Parathyroid adenoma (tissue), 2 donors: ENCODE data around the gene PDE10A.

Source experiments
- H2AFZ ChIP-seq: fragments of 300-600 bp; sonication (generic); one replicate; pipeline ENCODE4 v1.7.0; 2017; ENCODE audit warnings: antibody characterized with exemption, mild to moderate bottlenecking
- H3K27ac ChIP-seq: fragments of 300-600 bp; sonication (generic); one replicate; pipeline ENCODE4 v1.7.0; 2017
- H3K27me3 ChIP-seq: fragments of 300-600 bp; sonication (generic); one replicate; pipeline ENCODE4 v1.7.0; 2017; ENCODE audit warnings: low read length; ENCODE audit not compliant: control insufficient read depth, insufficient read depth
- H3K36me3 ChIP-seq: fragments of 300-600 bp; sonication (generic); one replicate; pipeline ENCODE4 v1.7.0; 2017; ENCODE audit warnings: low read length; ENCODE audit not compliant: control insufficient read depth, insufficient read depth
- H3K4me1 ChIP-seq: fragments of 300-600 bp; sonication (generic); one replicate; pipeline ENCODE4 v1.7.0; 2017; ENCODE audit warnings: control low read depth
- H3K4me2 ChIP-seq: fragments of 300-600 bp; sonication (generic); one replicate; pipeline ENCODE4 v1.7.0; 2017; ENCODE audit warnings: low read length
- H3K4me3 ChIP-seq: fragments of 300-600 bp; sonication (generic); one replicate; pipeline ENCODE4 v1.7.0; 2017; ENCODE audit warnings: low read depth, low read length
- H3K79me2 ChIP-seq: fragments of 300-600 bp; sonication (generic); one replicate; pipeline ENCODE4 v1.7.0; 2017; ENCODE audit warnings: control low read depth
- H3K9ac ChIP-seq: fragments of 300-600 bp; sonication (generic); one replicate; pipeline ENCODE4 v1.7.0; 2017; ENCODE audit warnings: mild to moderate bottlenecking
- H3K9me3 ChIP-seq: fragments of 300-600 bp; sonication (generic); one replicate; pipeline ENCODE4 v1.7.0; 2017; ENCODE audit warnings: low read length; ENCODE audit not compliant: control insufficient read depth
- TF ChIP-seq, protein P1 (sequence below): fragments of 300-600 bp; sonication (generic); IDR thresholded peaks from one replicate; pipeline ENCODE4 v1.7.0; 2017; ENCODE audit warnings: antibody characterized with exemption, mild to moderate bottlenecking
- donor health status: primary hyperparathyroidism.

PDE10A gene

DNA sequence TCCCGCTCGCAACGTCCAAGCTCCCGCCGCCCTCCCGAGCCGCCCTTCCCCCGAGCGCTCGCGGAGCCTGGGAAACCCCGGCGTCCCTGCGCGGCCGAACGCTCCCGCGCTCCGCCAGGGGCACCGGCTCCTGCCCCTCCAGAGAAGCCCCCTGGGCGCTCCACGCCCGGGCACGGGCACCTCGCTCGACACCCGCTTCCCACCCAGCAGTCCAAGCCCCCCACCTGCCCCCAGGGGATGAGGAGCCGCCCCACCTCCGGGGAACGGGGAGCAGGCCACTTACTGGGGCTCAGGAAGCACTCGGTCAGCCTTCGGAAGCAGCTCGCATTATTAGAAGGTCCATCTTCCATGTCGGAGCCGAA, 1.4 kb downstream of the PDE10A start:
- Histone ChIP-seq H3K27ac (peak overlapping the region; percentile 7), H3K4me2 (peak overlapping the region; percentile 80), H3K9me3 (no peaks in the 10 kb centered on the region), H3K79me2 (no peaks in the 10 kb centered on the region), H3K27me3 (peaks cover 17% of the 10 kb centered on the region), H2AFZ (peak overlapping the region; percentile 38), H3K4me3 (peak overlapping the region; percentile 51), H3K36me3 (no peaks in the 10 kb centered on the region), H3K9ac (no peak overlapping the region), H3K4me1 (no peaks in the 10 kb centered on the region)
- TF ChIP-seq, protein P1, sequence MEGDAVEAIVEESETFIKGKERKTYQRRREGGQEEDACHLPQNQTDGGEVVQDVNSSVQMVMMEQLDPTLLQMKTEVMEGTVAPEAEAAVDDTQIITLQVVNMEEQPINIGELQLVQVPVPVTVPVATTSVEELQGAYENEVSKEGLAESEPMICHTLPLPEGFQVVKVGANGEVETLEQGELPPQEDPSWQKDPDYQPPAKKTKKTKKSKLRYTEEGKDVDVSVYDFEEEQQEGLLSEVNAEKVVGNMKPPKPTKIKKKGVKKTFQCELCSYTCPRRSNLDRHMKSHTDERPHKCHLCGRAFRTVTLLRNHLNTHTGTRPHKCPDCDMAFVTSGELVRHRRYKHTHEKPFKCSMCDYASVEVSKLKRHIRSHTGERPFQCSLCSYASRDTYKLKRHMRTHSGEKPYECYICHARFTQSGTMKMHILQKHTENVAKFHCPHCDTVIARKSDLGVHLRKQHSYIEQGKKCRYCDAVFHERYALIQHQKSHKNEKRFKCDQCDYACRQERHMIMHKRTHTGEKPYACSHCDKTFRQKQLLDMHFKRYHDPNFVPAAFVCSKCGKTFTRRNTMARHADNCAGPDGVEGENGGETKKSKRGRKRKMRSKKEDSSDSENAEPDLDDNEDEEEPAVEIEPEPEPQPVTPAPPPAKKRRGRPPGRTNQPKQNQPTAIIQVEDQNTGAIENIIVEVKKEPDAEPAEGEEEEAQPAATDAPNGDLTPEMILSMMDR: no peak

DNA sequence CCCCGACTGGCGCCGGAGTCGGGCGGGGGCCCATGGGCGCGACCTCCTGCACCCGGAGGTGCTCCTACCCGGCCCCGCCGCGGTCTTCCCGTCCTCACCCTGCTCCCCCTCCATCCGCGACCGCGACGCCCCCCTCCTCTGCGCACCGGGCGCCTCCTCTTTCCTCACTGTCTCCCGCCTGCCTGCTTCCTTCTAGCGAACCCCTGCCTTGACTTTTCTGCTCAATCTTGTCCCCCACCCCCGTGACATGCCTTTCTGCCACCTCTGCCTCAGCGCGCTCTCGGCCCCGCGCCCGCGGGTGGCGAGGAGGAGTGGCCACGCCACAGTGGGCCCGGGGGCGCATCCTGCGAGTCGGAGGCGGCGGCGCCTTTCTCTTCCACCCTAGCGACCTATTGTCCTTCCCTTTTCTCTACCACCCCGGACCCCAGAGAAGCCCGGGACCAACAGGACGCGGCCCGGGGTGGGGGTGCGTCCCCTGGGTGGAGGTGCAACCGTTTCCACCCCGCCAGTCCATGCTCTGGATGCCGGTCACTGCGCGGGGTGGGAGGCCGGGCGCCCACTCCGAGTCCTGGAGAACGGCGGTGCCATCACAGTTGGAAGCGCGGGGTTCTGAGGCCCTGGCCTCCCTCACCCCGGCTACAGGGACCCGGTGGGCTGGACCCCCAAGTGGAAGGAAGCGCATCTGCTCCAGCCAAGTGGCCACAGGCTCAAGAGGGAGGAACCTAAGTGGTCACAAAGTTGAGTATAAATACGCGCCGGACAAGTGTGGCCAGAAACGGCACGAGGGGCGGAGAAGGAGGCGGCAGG, 2.0 kb downstream of the PDE10A start:
- peaks cover 17% of the 10 kb centered on the region for H3K27me3 ChIP-seq

DNA sequence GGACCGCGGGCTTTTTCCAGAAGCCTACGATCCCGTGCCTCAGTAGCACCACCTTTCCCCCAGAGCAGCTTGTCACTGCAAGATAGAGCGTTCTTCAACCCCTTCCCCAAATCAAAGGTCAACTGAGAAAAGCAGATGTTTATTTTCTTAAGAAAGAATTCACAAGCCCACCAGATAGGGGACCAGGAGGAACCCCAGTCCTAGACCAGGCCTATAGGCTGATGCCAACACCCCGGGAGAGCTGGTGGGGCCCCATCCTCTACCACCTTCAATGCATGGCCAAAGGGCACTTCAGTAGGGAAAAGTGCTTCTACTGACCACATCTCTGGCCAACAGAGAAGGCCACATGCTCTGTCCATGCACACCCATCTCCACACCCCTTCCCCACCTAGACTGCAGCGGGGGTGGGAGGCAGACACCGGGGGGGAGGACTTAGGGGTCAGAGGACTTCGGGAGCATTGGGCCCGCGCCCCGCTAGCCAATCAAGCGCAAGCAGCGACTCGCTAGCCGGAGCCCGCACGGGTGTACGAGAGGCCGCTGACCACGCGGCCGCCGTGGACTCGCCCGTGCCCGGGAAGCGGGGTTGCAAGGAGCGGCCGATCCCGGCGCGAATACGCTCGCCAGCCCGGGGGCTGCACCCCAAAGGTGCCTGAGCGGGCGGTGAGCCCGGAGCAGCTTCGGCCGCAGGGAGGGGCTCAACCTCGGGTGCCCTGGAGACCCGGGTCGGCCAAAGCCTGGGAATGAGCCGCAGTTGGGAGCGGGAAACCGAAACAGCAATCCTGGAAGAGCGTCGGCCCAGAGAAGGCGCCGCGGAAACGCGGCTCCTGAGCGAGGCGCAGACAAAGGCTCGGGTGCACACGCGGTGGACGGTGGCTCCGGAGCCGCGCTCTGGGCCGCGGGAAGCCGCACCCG, 2.8 kb downstream of the PDE10A start:
- Histone ChIP-seq H2AFZ (no peak overlapping the region), H3K4me1 (no peaks in the 10 kb centered on the region), H3K4me2 (peak overlapping the region; percentile 80), H3K9ac (no peak overlapping the region), H3K27me3 (peaks cover 17% of the 10 kb centered on the region), H3K36me3 (no peaks in the 10 kb centered on the region), H3K79me2 (no peaks in the 10 kb centered on the region), H3K9me3 (no peaks in the 10 kb centered on the region), H3K4me3 (peak overlapping the region; percentile 51), H3K27ac (no peak overlapping the region)
- TF ChIP-seq, protein P1: no peak

More for the DNA sequence above, 2.0 kb downstream of the PDE10A start:
- H2AFZ ChIP-seq: peak overlapping the region; percentile 38
- H3K9ac ChIP-seq: no peak overlapping the region
- H3K36me3 ChIP-seq: no peaks in the 10 kb centered on the region
- H3K79me2 ChIP-seq: no peaks in the 10 kb centered on the region
- TF ChIP-seq, protein P1: no peak
- peak overlapping the region; percentile 80 for H3K4me2 ChIP-seq
- H3K9me3 ChIP-seq: no peaks in the 10 kb centered on the region
- peak overlapping the region; percentile 49 for H3K27ac ChIP-seq
- peak overlapping the region; percentile 51 for H3K4me3 ChIP-seq
- H3K4me1 ChIP-seq: no peaks in the 10 kb centered on the region

DNA sequence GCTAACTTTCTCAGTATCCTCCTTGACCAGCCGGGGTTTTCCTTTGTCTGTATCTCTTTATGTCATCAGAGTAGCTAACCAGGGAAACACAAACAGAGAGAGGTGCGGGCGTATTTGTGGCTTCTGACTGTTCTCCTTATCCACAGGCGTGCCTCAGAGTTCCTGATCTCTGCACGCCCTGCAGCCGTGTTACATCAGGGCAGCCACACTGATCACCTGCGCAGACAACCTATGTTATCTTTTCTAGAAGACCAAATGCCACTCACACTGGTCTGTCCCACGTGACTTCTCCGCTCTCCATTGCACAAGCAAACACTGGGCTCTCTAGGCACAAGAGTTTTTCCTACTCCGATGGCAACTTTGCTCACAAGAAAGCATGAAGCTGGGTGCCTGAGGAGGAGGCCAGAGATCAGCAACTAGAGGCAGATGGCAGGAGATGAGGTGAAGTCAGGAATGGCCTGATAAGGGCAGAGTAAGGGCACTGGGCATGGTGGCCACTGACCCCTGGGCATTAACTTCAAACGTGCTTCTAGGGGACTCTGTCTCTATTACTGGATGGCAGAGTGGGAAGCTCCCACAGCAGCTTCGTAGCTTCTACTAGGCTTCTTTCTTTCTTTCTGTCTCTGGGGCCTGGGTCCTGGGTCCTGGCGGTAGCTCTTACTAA, 4.5 kb downstream of the PDE10A start:
- Histone ChIP-seq H2AFZ (no peak overlapping the region), H3K4me3 (no peak overlapping the region), H3K4me2 (no peak overlapping the region), H3K4me1 (no peaks in the 10 kb centered on the region), H3K27ac (no peak overlapping the region), H3K79me2 (no peaks in the 10 kb centered on the region), H3K27me3 (peaks cover 12% of the 10 kb centered on the region), H3K9ac (no peak overlapping the region), H3K36me3 (no peaks in the 10 kb centered on the region), H3K9me3 (no peaks in the 10 kb centered on the region)
- TF ChIP-seq, protein P1: no peak
